PFSK-1 (cell line): Measurements from ENCODE around the gene CSRP3.

ENCODE experiments used
- FOXP2 ChIP-seq: optimal IDR thresholded peaks from 2 replicates; pipeline ENCODE3; 2011; ENCODE audit warnings: borderline replicate concordance, control low read depth, inconsistent platforms; ENCODE audit not compliant: insufficient read depth; ENCODE audit errors: extremely low read length, extremely low read depth
- POLR2AphosphoS5 ChIP-seq: IDR thresholded peaks from 2 replicates; pipeline ENCODE4 v1.6.1; 2012; ENCODE audit warnings: low read depth, mild to moderate bottlenecking, control low read depth, low read length, moderate library complexity
- REST ChIP-seq, 2 experiments: IDR thresholded peaks; 2 replicates each; pipeline versions ENCODE4 v1.6.1 to v1.8.0; 2011 to 2012; ENCODE audit warnings: low read depth in 2 of 2, low read length in 2 of 2, control low read depth in 1 of 2, inconsistent platforms in 1 of 2, mild to moderate bottlenecking in 1 of 2, moderate library complexity in 1 of 2; ENCODE audit not compliant: insufficient read depth in 1 of 2
- SIN3A ChIP-seq: IDR thresholded peaks from 2 replicates; pipeline ENCODE4 v1.6.1; 2012; ENCODE audit warnings: mild to moderate bottlenecking, low read length, moderate library complexity, borderline replicate concordance; ENCODE audit not compliant: insufficient read depth
- TAF1 ChIP-seq: IDR thresholded peaks from 2 replicates; pipeline ENCODE4 v1.6.1; 2012; ENCODE audit warnings: low read length, control low read depth, borderline replicate concordance; ENCODE audit not compliant: insufficient read depth

The CSRP3 gene

GRCh38 chr11:19220903-19221724 is 19.3 kb upstream of the CSRP3 start:
- TF ChIP-seq FOXP2 (no peak), POLR2AphosphoS5 (no peak), REST (IDR thresholded peaks at IDR 0.05; ENCODE audit: insufficient read depth in 1 of 2, low read depth in 2 of 2, low read length in 2 of 2) (no peak), TAF1 (no peak), SIN3A (no peak)

- TF ChIP-seq REST (IDR thresholded peaks at IDR 0.05; ENCODE audit: insufficient read depth in 1 of 2, low read depth in 2 of 2, low read length in 2 of 2) = no peak
These were observed 17.1 kb upstream of the CSRP3 start for GRCh38 chr11:19218786-19219460.

- TF ChIP-seq TAF1 (no peak), FOXP2 (no peak), REST (IDR thresholded peaks at IDR 0.05; ENCODE audit: insufficient read depth in 1 of 2, low read depth in 2 of 2, low read length in 2 of 2) (no peak), SIN3A (no peak), POLR2AphosphoS5 (no peak)
These were observed 16.4 kb upstream of the CSRP3 start for GRCh38 chr11:19218216-19218615.

GRCh38 chr11:19216709-19217374 is 15.1 kb upstream of the CSRP3 start:
- TF ChIP-seq POLR2AphosphoS5 = no peak
- no peak for TF ChIP-seq FOXP2
- no peak for TF ChIP-seq SIN3A
- TF ChIP-seq TAF1 = no peak

GRCh38 chr11:19216021-19216420 is 14.2 kb upstream of the CSRP3 start:
- TF ChIP-seq TAF1 = no peak
- no peak for TF ChIP-seq REST (IDR thresholded peaks at IDR 0.05; ENCODE audit: insufficient read depth in 1 of 2, low read depth in 2 of 2, low read length in 2 of 2)
